ENCODE data around the gene FOXF2.
A peak's percentile ranks its signal among the peaks of the same experiment; 100 is the strongest.

The FOXF2 gene

DNA sequence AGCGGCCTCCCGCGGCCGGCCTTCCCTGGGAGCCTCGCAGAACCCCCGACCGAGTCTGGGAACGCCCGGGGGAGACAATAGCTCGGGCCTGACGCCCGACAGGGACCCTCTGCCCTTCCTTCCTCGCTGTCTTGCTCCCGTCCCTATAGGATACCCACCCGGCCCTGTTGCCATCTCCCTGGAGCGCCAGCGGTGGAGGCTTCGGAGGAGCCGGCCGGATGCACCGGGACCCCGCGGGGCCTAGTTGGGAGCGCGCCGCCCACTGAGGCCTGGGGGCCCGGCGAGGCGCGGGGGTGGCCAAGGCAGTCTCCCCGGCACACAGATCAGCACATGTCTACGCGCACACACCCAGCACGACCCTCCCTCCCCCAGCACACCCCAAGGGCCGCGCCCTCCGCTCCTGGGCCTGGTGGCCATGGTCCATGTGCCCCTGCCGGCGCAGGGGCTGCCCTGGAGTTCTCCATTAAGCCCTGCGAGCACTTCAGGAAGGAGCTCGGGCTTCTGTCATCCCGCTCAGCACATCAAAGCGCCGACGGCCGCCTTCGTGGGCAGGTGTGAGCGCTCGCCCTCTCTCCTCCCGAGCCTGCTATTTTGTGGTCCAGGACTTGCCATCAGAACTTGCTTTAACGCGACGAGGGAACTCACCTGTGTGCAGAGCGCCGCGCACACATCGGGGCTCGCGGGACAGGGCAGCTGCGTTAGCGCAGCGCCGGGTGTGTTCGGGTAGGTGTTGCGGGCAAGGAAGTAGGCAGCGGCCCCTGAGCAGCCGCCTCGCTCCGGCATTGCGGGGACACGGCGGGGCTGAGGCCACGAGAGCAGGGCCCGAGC is 3.7 kb downstream of the FOXF2 start:
- no peak for DNase-seq

DNA sequence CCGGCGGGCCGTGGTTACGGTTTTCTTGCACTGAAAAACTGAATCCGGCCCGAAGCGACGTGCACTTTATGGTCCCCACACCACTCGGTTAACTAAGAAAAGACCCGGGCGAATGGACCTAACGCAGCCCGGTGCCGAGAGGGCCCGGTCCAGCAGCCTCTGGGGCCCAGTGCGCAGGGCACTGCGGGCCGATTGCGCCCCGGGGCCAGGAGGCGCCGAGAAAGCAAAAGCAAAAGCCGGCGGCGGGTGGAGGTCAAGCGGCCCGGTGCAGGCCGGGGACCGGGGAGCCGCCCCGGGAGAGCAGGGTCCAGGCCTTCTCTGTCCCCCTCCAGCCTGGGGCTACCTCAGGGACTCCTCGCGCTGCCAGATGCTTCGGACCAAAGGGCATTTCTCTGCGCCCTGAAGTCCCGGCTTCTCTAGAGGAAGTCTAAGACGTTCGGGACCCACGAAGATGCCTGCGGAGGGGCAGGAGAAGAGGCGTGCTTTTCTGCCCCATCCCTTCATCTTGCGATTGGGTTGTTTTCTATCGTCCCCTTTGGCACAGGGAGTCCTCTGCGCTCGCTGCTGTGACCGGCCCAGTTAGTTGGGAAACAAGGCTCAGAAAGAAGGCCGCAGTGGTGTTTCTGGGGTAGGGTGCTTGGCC is 4.4 kb downstream of the FOXF2 start:
- no peak for DNase-seq

DNA sequence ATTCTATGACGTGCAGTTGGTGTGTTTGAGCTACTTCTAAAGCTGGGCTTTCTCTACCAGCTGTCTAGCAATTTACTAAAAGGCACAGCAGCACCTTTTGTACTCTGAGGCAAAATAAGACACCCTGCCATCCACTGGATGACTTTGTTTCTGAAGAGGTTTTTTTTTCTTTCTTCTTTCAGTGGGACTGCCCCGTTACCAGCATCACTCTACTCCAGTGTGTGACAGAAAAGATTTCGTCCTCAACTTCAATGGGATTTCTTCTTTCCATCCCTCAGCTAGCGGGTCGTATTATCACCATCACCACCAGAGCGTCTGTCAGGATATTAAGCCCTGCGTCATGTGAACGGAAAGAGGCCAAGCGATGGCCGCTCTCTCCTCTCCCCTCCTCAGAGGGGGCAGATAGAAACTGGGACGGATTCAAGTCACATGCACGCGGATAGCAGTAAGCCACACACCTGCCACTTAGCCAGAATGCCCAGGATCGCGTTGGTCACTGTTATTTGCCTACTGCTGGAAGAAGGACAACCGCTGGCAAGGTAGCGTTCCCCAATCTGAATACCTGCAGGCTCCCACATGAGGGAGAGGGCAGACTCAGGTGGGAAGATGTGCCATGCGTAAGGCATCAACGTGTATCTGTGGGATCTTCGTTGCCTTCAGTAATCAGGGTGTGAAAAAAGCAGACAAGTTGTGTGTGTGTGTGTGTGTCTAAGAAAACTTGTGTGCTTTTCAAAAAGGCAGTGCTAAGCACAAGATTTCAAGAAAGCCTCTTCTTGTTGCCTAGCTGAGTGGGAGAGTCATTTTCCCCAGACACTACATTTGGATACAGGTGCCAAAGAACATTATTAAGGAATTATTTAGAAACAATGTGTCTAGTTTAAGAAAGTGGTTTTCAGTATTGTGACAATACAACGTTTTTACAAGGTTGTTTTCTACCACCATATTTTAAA is 5.4 kb downstream of the FOXF2 start:
- DNase-seq, result no peak

DNA sequence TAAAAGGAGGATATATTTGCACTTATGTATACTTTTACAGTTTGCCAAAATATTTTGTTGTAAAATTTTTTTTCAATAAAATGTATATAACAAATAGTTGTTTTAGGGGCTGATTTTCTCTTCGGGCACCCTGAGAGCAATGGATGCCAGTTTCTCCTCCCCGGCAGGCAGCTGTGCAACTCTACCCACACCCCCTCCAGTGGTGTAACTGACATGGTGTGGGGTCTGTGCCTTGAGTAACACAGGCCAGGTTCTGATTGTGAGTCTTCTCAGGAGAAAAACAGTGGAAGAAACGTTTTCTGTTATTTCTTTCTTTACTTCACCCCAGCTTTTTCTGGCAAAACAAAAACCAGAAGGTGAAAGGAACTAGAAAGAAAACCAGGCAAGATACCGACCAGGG is 6.1 kb downstream of the FOXF2 start:
- DNase-seq, result no peak

DNA sequence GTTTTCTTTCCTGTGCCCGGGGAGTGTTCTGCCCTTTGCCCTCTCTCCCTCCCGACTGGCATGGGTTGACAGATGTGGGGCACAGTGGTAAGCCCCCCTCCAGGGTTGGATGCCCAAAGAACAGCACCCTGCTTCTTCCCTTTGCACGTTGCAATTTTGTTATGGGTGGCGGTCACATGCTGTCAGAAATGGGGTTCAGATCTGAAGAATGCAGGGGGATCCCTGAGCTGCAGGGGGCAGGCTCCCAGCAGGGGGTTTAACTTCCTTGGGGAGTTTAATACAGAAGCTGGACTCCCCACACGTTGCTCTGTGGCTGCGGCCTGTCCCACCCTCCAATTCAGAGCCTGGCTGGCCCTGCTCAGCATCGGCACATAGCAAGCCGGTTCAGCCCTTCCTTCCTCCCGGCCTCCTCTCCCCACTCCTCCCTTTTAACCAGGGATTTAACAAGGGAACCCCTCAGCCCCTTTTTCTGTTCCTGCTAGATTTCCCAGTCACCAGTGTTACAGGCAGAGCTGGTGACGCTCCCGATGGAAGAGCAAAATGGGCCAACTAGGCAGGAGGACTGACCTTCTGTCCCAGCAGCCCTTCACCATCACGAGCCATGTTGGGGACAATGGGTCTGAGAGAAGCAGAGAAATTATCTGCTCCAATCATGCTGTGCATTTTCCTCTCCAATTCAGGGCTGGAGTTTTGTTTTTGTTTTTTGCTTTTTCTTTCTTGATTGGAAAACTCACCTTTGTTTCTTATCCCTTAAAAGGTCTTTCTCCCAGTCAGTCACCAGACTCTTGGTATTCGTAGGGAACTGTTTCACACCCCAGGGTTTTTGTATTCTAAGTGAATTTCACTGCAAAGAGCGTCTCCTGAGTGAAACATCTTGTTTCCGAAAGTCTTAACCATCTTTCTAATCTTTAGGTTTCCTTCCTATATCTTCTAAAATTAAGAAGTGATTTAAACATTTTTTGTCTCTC is 6.8 kb downstream of the FOXF2 start:
- DNase-seq, result no peak

DNA sequence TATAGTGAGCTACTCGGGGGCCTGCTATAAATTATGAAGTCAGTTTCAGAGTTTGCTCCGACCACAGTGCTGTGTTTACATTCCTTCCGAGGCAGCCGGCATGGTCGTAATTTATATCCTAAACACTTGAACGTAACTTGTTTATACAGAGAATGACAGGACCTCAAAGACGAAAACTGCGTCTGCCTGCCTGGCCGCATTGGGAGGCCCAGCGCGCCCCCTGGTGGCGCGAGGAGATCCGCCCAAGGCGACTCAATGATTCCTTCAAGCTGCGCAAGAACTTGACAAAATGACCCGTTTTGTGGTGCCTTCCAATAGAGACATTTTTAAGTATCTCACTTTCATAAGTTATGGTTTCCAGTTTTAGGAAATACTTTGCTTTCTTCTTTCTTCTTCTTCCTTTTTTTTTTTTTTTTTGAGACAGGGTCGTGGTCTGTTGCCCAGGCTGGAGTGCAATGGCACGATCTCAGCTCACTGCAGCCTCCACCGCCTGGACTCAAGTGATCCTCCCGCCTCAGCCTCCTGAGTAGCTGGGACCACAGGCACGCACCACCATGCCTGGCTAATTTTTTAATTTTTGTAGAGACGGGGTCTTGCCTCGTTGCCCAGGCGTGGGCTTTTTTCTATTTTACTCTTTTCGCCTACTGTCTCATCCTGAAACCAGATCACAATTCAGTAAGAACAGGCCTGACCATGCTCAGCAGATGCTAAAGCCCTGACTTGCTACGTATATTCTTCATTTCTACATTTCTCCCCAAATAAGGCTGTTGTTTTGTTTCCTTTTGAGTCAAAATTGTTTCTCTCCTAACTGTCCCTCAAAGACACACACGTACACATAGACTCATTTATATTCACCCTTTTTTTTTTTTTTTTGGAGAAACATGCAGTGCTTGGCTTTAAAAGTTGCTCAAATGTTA is 7.8 kb downstream of the FOXF2 start:
- peak; percentile 80 for DNase-seq

DNA sequence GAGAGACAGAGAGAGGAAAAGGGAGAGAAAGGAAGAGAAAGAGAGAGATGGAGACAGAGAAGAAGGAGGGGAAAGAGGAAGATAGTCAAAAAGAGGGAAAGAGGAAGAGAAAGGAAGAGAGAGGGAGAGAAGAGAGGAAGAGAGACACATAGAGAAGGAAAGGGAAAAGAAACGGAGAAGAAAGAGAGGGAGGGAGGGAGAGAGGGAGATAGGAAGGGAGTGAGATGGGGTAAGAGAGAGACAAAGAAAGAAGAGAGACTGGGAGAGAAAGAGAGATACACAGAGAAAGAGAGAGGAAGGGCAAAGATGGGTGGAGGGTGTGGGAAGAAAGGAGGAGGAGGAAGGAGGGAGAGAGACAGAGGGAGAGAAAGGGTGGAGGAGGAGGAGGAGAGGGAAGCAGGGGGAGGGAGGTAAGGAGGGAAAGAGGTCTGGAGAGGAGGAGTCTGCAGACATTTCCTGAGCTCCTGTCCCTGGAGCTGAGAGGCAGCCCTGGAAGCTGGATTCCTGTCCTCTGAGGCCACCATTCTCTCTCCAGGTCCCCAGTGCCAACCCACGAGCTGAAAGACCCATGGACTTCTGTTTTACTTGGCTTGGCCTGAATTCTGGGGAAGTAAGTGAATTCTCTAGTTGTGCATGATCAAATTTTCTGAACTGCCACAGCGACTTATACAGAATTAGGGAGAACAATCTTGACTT is 9.9 kb downstream of the FOXF2 start:
- no peak for DNase-seq

DNA sequence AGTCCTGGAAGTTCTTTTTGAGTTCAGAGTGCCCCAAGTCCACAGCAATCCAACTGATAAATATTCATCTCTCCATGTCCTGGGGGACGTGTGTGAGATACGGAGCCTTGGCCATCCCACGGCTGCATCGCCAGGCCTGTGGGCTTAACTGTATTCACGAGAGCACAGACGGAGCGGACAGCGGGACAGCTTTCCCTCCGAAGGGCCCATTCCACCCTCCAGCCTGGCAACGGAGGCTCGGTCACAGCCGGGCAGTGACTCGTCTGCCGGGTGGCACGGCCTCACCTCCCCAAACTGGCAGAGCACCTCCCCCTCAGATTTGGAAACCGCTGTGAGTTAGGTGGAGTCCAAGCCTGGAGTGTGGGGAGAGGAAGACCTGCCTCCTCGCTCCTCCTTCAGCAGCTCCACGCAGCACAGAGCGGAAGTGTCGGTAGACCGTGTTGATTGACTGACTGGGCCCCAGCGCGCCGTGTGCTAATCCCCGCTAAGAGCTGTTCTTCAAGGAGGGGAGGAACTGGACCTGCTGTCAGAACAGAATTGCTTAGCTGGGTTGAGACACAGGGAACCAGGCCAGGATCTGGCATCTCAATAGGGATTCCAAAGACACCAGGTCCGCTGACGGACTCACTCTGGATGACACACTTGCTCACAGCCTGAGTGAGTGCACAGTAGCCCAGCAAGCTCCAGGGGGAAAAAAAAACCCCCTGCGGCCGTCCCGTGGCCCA is 10.9 kb downstream of the FOXF2 start:
- DNase-seq, result no peak

DNA sequence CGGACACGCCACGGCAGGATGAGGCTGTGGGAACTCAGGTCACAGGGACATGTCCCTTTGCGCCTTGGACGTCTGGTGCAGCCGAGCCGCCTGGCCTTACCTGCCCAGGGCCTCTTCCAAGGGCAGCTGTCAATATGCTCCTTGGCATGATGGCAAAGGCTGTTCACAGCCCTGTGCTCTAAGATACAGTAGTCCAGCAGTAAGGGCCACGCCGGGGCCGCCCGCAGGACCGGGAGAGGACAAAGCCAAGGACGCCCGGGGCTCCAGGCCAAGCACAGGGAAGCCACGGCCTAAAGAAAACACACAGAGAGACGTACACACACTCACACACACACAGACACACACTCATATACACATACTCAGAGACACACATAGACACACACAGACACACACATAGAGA is 13.0 kb downstream of the FOXF2 start:
- no peak for DNase-seq

DNA sequence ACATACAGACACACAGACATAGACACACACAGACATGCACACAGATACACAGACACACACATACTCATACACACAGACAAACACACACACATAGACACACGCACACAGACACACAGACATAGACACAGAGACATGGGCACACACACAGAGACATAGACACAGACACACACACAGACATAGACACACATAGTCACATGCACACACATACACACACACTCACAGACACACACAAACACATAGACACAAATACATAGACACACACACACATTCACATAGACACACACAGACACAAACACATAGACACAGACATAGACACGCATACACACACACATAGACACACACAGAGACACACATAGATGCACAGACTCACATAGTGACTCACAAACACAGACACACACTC is 13.5 kb downstream of the FOXF2 start:
- no peak for DNase-seq

DNA sequence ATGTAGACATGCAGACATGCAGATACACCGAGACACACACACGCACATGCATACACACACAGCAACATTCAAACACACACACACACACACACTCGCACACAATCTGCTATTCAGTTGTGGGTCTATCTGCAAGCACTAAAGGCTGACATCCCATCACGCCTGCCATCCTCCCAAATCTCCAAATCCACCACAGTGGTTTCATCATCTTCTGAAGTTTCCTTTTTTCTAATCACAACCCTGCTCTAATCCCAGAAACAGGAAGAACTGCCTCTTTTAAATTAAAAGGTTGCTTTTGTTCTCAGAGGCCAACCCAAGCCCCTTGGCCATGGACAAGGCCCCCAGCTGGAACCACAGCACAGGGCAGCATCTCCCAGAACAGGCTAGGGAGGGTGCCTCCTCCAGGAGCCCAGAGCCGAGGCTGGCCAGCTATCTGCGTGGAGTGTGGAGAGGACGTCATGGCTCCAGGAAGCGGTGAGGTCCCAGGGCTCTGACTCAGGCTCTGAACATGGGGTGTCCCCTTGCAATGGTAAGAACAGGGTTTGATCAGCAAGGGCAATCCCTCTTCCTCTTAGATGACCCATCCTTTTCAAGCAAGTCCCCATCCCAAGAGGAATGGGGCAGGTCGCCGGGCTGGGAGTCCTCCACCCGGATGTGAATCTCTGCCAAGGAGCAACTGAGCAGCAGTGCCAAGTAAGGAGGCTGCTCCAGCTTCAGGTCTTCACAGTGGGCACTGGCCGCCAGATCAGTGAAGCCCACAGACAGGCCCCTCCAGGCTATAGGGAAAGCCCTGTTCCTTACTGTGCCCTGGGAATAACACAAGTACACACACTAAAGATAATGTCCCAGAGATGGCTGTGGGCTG is 14.7 kb downstream of the FOXF2 start:
- DNase-seq, result no peak

DNA sequence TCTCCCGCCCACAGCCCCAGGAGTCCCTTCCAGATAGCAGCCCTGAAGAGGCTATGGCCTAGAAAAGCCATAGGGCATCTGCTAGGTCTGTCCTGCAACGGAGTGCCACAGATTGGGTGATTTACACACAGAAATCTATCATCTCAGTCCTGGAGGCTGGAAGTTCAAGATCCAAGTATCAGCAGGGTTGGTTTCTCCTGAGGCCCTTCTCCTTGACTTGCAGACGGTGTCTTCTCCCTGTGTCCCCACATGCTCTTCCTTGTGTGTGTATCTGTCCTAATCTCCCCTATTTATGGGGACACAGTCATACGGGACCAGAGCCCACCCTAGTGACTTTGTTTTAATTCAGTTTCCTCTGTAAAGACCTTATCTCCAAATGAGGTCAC is 15.3 kb downstream of the FOXF2 start:
- no peak for DNase-seq

DNA sequence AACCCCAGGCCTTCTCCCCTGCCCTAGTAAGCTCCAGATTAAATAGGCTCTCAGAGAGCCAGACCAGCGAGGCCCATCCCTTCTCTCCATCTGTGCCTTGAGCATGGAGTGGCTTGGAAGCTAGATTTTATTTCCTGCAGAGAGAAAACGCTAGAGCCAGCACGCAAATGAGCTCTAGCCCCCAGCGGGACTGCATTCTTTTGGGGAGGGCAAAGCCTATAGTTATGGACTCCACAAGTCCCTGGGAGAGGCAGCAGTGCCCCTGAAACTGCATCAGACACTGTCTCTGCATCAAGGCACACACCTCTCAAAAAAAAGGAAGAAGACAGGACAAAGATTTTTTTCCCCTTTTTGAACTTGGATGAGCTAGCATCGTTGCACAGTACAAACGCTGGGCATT is 15.8 kb downstream of the FOXF2 start:
- no peak for DNase-seq

DNA sequence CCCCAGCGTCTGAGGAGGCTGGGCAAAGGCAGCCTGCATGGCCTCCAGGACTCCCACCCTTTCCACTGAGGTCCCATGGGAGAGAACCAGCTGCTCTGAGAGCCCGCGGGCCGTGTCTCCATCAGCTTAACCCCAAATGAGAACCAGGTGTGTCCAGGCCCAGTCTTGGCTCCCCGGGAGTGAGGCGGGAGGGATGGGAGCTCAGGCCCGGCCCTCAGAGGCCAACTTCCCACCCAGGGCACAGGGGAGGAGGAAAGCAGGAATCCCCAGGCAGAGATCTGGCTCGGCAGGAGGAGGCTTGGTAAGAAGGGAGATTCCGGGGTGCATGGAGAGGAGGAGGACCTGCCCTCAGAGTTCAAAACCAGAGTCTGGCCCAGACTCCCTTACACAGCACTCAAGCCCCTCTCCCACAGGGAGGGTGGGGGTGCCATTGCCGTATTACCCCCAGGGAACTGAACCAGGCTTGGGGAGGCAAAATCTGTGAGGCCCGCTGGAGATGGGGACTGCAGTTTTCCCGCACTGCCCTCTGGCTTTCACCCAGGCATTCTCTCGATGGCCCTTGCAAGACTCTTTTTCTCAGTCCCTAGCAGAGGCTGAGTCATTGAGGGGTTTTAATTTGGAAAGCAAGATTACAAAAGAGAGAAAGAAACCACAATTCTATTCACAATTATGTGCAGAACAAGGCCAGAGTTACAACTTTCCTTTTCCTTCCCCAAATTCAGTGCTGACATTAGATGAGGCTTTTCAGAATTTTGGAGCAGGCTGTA is 17.1 kb downstream of the FOXF2 start:
- DNase-seq, result no peak

DNA sequence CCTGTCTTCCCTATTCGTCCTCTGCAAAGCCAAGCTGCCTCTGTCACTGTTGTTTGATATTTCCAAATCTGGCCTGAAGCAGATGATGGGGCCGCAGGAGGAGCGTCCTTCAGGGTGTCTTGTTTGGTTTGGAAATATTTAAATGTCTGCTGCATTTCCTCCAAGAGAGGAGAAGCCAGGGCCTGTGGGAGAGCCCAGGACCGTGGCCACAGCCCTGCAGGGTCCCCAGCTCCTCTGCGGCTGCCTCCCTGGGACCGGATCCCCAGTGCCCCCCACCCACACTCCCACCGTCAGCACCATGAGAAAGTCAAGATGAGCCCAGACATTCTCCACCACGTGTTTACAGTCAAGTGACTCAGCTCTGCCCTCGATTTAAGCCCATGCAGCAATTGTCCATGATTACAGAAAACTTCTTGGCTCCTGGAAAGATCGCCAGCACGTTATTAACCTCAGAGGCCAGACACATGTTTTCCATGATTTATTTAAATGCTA is 18.2 kb downstream of the FOXF2 start:
- no peak for DNase-seq

DNA sequence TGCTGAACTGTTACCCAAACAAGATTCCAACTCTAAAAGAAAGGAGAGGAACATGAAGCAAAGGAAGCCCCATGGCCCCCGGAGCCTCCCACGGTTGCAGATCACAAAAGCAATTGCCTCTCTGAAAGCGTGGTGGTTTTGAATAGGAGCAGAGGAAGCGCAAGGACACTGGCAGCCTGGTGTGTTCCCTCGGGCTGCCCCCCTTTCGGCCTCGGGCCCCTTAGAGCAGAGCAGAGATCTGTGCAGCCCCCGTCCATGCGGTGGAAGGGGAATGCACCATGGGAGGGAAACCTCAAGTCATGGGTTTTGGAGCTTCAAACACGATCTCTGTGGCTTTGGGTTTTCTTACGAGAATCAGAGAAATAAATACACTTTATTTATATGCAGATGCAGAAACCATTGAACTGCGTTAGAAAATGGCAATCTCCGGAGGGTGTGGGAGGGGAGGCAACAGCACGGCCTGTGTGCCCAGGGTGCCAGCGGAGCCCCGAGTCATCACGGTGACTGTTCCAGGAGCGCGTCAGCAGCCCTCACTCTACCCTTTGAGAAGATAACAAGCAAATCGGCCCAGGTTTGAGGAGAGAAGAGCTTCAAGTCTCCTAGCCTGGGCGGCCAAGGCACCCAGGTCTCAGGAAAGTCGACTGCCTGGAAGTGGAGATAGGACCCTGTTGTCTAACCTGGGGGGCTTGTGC is 20.5 kb downstream of the FOXF2 start:
- DNase-seq, result no peak

DNA sequence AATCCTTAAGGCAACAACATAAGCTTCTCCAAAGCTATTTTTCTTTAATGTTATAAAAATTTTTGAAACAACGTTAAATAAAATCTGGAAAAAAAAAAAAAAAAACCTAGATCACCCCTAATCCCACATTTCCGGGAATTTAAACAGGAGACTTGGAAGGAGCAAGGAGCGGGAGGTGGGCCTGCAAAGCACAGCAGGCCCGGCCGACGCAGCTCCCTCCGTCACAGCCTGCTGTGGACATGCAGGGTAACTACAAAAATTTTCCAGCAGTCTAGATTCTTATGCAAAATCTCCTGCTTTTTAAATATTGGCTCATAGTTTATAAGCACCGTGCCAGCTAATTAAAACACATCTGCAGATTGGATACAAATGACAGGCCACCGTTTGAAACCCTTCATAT is 23.5 kb downstream of the FOXF2 start:
- DNase-seq, result no peak

Data from stimulated activated CD4-positive, alpha-beta T cell treated with anti-CD3 and anti-CD28 coated beads, Interleukin-15, amount 100 ng/mL, for 24 hours (primary cell).